ENCODE results near the gene GOLGA7B.

GRCh38 chr10:97874332-97874731, 24.7 kb downstream of the GOLGA7B start:
- TF ChIP-seq EZH2phosphoT487 (IDR thresholded peaks at IDR 0.05; ENCODE audit: low read depth): no peak
- TF ChIP-seq, protein P1, sequence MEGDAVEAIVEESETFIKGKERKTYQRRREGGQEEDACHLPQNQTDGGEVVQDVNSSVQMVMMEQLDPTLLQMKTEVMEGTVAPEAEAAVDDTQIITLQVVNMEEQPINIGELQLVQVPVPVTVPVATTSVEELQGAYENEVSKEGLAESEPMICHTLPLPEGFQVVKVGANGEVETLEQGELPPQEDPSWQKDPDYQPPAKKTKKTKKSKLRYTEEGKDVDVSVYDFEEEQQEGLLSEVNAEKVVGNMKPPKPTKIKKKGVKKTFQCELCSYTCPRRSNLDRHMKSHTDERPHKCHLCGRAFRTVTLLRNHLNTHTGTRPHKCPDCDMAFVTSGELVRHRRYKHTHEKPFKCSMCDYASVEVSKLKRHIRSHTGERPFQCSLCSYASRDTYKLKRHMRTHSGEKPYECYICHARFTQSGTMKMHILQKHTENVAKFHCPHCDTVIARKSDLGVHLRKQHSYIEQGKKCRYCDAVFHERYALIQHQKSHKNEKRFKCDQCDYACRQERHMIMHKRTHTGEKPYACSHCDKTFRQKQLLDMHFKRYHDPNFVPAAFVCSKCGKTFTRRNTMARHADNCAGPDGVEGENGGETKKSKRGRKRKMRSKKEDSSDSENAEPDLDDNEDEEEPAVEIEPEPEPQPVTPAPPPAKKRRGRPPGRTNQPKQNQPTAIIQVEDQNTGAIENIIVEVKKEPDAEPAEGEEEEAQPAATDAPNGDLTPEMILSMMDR (IDR thresholded peaks at IDR 0.05; ENCODE audit: low read depth, low read length): no peak
